Progenitor cell of endocrine pancreas (in vitro differentiated cells): ENCODE results near the gene TBCD. TPM values are rescaled to one million over a fixed set of nuclear protein-coding genes. Genes with fewer than 3 reads are reported as not detected.

ENCODE experiments used
- DNase-seq: peaks from one replicate; pipeline ENCODE4 v3.0.0; 2021; ENCODE audit warnings: low spot score; ENCODE audit not compliant: unreplicated experiment
- H3K27ac Mint-ChIP-seq: 2 replicates; pipeline ENCODE4 v1.8.0; 2021; ENCODE audit warnings: mild to moderate bottlenecking, moderate library complexity, mixed read lengths
- H3K27me3 Mint-ChIP-seq: 2 replicates; pipeline ENCODE4 v1.8.0; 2021; ENCODE audit warnings: mixed read lengths
- H3K36me3 Mint-ChIP-seq: 2 replicates; pipeline ENCODE4 v1.8.0; 2022; ENCODE audit warnings: mixed read lengths; ENCODE audit not compliant: insufficient read depth
- H3K4me1 Mint-ChIP-seq: 2 replicates; pipeline ENCODE4 v1.8.0; 2021; ENCODE audit warnings: low read depth, mixed read lengths
- H3K4me3 Mint-ChIP-seq: 2 replicates; pipeline ENCODE4 v1.8.0; 2021; ENCODE audit warnings: low read depth, mild to moderate bottlenecking, moderate library complexity, mixed read lengths
- H3K9me3 Mint-ChIP-seq: 2 replicates; pipeline ENCODE4 v1.8.0; 2021; ENCODE audit warnings: low read depth, mixed read lengths
- CTCF ChIP-seq: fragments of 200-600 bp; sonication (generic); IDR thresholded peaks from one replicate; pipeline ENCODE4 v1.5.0; 2021; ENCODE audit warnings: antibody characterized with exemption, mild to moderate bottlenecking; ENCODE audit not compliant: unreplicated experiment
- total RNA-seq: library from RNA; stranded (reverse); gene quantifications from 2 replicates; pipeline ENCODE4 v1.2.1, GENCODE V29; 2021

The TBCD gene
- total RNA-seq, 1 donor from 2014 or later: 95.6 TPM

DNA sequence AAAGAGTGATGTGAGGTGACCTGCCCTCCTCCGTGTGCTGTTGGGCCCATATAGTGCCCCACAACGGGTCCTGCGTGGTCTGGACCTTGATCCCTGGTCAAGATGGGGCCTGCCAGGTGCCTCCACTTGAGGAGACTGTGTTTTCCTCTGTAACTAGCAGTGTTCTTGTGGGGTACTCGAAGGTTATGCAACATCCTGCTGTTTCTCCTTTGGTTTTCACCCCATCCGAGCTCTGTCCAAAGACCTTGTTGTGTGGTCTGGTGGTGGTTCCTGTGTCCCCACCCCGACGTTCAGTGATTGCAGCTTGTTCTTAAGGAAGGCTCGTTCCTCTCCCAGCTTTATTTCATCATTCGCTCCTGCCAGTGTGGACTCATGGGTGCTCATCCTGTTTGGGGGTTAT is 126.7 kb downstream of the TBCD start:
- no peak for DNase-seq
- Mint-ChIP-seq H3K4me1 (peaks cover 33% of the 10 kb centered on the region), H3K27ac (no peak overlapping the region), H3K36me3 (peaks cover 1% of the 10 kb centered on the region), H3K4me3 (no peak overlapping the region), H3K9me3 (no peaks in the 10 kb centered on the region), H3K27me3 (no peaks in the 10 kb centered on the region)
- TF ChIP-seq CTCF: no peak

DNA sequence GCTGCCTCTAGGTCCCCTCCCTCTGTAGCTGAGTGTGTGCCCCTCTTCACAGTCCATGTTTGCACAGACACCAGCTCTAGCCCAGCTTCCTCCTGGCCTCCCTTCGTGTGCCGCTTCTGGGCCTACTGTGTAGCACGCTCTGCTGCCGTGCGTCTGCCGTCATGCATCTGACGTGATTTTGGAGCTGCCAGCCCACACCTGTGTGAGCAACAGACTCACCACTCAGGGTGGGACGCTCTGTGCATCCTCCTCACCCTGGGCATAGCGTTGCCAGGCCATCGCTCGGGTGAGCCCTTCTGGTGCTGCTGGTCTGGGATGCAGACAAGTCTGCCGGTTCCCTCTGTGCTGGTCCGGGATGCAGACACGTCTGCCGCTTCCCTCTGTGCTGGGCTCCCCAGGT is 127.4 kb downstream of the TBCD start:
- TF ChIP-seq CTCF: no peak
- H3K27ac Mint-ChIP-seq: no peak overlapping the region
- H3K4me3 Mint-ChIP-seq: no peak overlapping the region
- H3K4me1 Mint-ChIP-seq: peaks cover 37% of the 10 kb centered on the region
- H3K36me3 Mint-ChIP-seq: peaks cover 1% of the 10 kb centered on the region
- no peaks in the 10 kb centered on the region for H3K27me3 Mint-ChIP-seq
- H3K9me3 Mint-ChIP-seq: no peaks in the 10 kb centered on the region
- no peak for DNase-seq

DNA sequence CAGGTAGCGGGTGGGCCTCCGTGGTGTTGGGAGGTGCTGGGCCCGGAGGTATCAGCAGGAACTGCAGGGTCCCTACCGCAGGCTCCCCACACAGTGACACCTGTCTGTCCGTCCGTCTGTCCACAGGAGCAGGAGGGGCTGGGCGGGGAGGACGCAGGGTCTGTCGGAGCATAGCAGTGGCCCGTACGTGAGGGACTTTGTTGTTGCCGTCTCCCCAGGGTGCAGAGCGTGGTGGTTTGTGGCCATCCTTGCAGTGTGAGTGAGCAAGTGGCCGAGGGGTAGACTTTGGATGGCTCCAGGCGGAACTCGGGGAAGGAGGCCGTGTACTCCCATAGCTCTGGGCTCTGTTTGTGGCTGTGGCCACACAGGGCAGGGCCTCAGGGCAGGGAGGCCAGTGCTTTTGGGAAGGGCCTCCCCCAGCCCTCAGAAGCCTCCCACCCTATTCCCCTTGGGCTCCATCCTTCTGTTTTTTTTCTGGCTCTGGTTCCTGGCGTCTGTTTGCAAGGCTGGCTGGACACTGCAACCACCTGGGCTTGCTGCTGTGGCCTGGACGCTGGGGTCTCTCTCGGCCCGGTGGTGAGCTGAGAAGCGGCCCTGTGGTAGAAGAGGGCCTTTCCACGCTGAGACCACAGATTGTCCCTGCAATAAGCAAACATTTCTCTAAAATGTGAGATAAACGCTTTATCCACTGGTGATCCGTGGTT is 128.9 kb downstream of the TBCD start:
- H3K9me3 Mint-ChIP-seq: no peaks in the 10 kb centered on the region
- H3K4me3 Mint-ChIP-seq: no peak overlapping the region
- no peak for DNase-seq
- H3K27ac Mint-ChIP-seq: no peak overlapping the region
- no peak for TF ChIP-seq CTCF
- H3K36me3 Mint-ChIP-seq: peaks cover 3% of the 10 kb centered on the region
- peaks cover 32% of the 10 kb centered on the region for H3K4me1 Mint-ChIP-seq
- no peaks in the 10 kb centered on the region for H3K27me3 Mint-ChIP-seq

GRCh38 chr17:82881324-82881823 is 129.5 kb downstream of the TBCD start:
- H3K27ac Mint-ChIP-seq: peak overlapping the region; percentile 64
- no peak overlapping the region for H3K4me3 Mint-ChIP-seq
- no peak for DNase-seq
- peaks cover 32% of the 10 kb centered on the region for H3K4me1 Mint-ChIP-seq
- peaks cover 5% of the 10 kb centered on the region for H3K36me3 Mint-ChIP-seq
- H3K9me3 Mint-ChIP-seq: no peaks in the 10 kb centered on the region
- no peak for TF ChIP-seq CTCF
- H3K27me3 Mint-ChIP-seq: no peaks in the 10 kb centered on the region

DNA sequence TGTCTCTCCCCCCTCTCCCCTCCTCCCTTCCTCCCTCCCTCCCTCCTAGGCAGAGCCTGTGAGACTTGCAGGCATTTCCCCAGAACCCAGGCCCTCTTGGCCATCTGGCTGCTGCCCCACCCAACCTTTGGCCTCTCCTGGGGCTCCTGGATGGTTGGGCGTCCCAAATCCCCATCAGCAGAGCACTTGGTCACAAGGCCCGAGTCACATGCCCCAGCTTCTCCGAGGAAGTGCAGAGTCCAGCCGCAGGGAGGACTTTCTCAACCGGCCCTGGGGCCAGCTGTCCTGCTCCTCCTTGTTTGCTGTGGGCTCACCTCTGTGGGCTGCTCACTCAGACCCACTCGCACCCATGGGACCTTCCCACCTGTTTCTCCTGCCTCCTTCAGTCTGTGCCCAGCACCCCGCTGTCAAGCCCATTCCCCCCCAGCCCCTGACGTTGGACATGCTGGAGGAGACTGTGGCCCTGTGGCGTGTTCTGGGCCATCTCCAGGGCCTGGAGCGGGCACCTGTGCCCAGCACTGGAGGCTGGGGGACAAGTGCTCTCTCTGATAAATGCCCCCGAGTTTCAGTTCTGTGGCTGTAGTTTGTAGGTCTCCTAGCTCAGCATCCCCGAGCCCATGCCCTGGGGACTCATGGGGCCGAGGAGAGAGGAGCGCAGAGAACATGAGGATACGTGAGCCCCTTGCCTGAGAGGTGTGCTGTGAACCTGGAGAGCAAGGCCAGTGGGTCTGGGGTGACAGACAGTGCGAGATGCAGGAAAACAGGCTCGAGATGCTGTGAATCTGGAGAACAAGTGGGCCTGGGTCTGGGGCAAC is 130.2 kb downstream of the TBCD start:
- H3K27me3 Mint-ChIP-seq: no peaks in the 10 kb centered on the region
- no peak overlapping the region for H3K4me3 Mint-ChIP-seq
- peaks cover 26% of the 10 kb centered on the region for H3K4me1 Mint-ChIP-seq
- no peak for DNase-seq
- H3K36me3 Mint-ChIP-seq: peaks cover 5% of the 10 kb centered on the region
- peak overlapping the region; percentile 89 for H3K27ac Mint-ChIP-seq
- H3K9me3 Mint-ChIP-seq: no peaks in the 10 kb centered on the region
- no peak for TF ChIP-seq CTCF
